Caco-2 (cell line): Measurements from ENCODE around the gene FOXQ1. TPM values are rescaled to one million over a fixed set of nuclear protein-coding genes. Genes with fewer than 3 reads are reported as not detected.

ENCODE experiments used
- BruUV-seq: library from RNA; stranded (reverse); fragments of 400-500 nt; replicated peaks from 2 replicates; lab custom pipeline; 2021; lab: Mats Ljungman, UMichigan
- CTCF ChIA-PET: fragments of 300-600 bp; sonication (Branson Sonifier 250); formaldehyde crosslinking; loops from one replicate; lab custom pipeline; 2022; ENCODE audit warnings: antibody characterized with exemption; lab: Charles Lee
- POLR2A ChIA-PET: fragments of 300-600 bp; sonication (Branson Sonifier 250); formaldehyde crosslinking; loops from one replicate; lab custom pipeline; 2022; ENCODE audit warnings: antibody characterized with exemption; lab: Charles Lee
- DNase-seq, 2 experiments: peaks; one replicate each; pipeline versions ENCODE4 v3.0.0 to v3.0.0-alpha.2; 2020 to 2022
- H3K27me3 ChIP-seq: replicated peaks from 2 replicates; pipeline ENCODE4 v1.6.0; 2011; ENCODE audit warnings: low read length; ENCODE audit not compliant: control insufficient read depth, insufficient read depth
- H3K36me3 ChIP-seq: 2 replicates; pipeline ENCODE4 v1.5.1; 2011; ENCODE audit warnings: low read length; ENCODE audit not compliant: control insufficient read depth, insufficient read depth
- H3K4me1 ChIP-seq: fragments of 250-450 bp; sonication (Bioruptor Pico); 2 replicates; pipeline ENCODE4 v1.5.1; 2020; ENCODE audit warnings: mild to moderate bottlenecking
- H3K4me3 ChIP-seq: 2 replicates; pipeline ENCODE4 v1.5.1; 2011; ENCODE audit warnings: low read depth, mild to moderate bottlenecking, control low read depth, low read length
- H3K9me3 ChIP-seq: fragments of 250-450 bp; sonication (Bioruptor Pico); 2 replicates; pipeline ENCODE4 v1.5.1; 2020; ENCODE audit warnings: mild to moderate bottlenecking, moderate library complexity
- H3K27ac Mint-ChIP-seq: one replicate; pipeline ENCODE4 v1.8.0; 2022; ENCODE audit warnings: mixed read lengths; ENCODE audit not compliant: unreplicated experiment
- H3K27me3 Mint-ChIP-seq: one replicate; pipeline ENCODE4 v1.8.0; 2022; ENCODE audit warnings: mixed read lengths; ENCODE audit not compliant: insufficient read depth, unreplicated experiment
- H3K36me3 Mint-ChIP-seq: one replicate; pipeline ENCODE4 v1.8.0; 2022; ENCODE audit warnings: mild to moderate bottlenecking, mixed read lengths; ENCODE audit not compliant: insufficient read depth, unreplicated experiment
- H3K4me1 Mint-ChIP-seq: one replicate; pipeline ENCODE4 v1.8.0; 2022; ENCODE audit warnings: low read depth, mixed read lengths; ENCODE audit not compliant: unreplicated experiment
- H3K4me3 Mint-ChIP-seq: one replicate; pipeline ENCODE4 v1.8.0; 2022; ENCODE audit warnings: mild to moderate bottlenecking, moderate library complexity, mixed read lengths; ENCODE audit not compliant: unreplicated experiment
- H3K9me3 Mint-ChIP-seq: one replicate; pipeline ENCODE4 v1.8.0; 2022; ENCODE audit warnings: mixed read lengths; ENCODE audit not compliant: unreplicated experiment
- CTCF ChIP-seq, 2 experiments: fragments of 200-600 bp in 1 of 2; IDR thresholded peaks; 1 replicate in 1 of 2; 2 replicates in 1 of 2; pipeline versions ENCODE4 v1.5.1 to v1.8.0; 2011 to 2022; ENCODE audit warnings: antibody characterized with exemption in 1 of 2, control low read depth in 1 of 2, inconsistent platforms in 1 of 2, low read depth in 1 of 2, low read length in 1 of 2, mild to moderate bottlenecking in 1 of 2, moderate library complexity in 1 of 2; ENCODE audit not compliant: insufficient read depth in 1 of 2, severe bottlenecking in 1 of 2, unreplicated experiment in 1 of 2
- intact Hi-C: fragments of 100-400 bp; cut with micrococcal nuclease; formaldehyde crosslinking; loops from one replicate; pipeline ENCODE4 v1.10.0; 2022; ENCODE audit not compliant: unreplicated experiment
- total RNA-seq: library from RNA; stranded (reverse); gene quantifications from 2 replicates; pipeline ENCODE4 v1.2.3, GENCODE V29; 2022

FOXQ1 gene
- total RNA-seq, 1 experiment from 2014 or later, result 191 TPM

- no peaks in the 10 kb centered on the region for H3K4me1 Mint-ChIP-seq
- H3K9me3 ChIP-seq, result no peaks in the 10 kb centered on the region
- no peaks in the 10 kb centered on the region for H3K4me1 ChIP-seq
- H3K36me3 ChIP-seq, result no peaks in the 10 kb centered on the region
- TF ChIP-seq CTCF (IDR thresholded peaks at IDR 0.05; ENCODE audit: insufficient read depth in 1 of 2, low read depth in 1 of 2, low read length in 1 of 2, severe bottlenecking in 1 of 2, unreplicated experiment in 1 of 2), result no peak
- ChIA-PET CTCF (no interaction called here), POLR2A (no interaction called here)
- H3K4me3 ChIP-seq, result no peak overlapping the region
- H3K4me3 Mint-ChIP-seq, result no peak overlapping the region
- BruUV-seq, result no TSS peak
- H3K9me3 Mint-ChIP-seq, result no peaks in the 10 kb centered on the region
- no peaks in the 10 kb centered on the region for H3K27me3 ChIP-seq
- intact Hi-C loops, result no loop called here
- H3K27ac Mint-ChIP-seq, result no peak overlapping the region
- DNase-seq, result no peak
- H3K36me3 Mint-ChIP-seq, result no peaks in the 10 kb centered on the region
- H3K27me3 Mint-ChIP-seq, result no peaks in the 10 kb centered on the region
Observed at GRCh38 chr6:1362643-1363042, 50.7 kb downstream of the FOXQ1 start.

GRCh38 chr6:1363298-1363697, 51.4 kb downstream of the FOXQ1 start:
- Histone ChIP-seq H3K4me1 (no peaks in the 10 kb centered on the region), H3K9me3 (no peaks in the 10 kb centered on the region), H3K4me3 (no peak overlapping the region), H3K27me3 (no peaks in the 10 kb centered on the region), H3K36me3 (no peaks in the 10 kb centered on the region)
- Mint-ChIP-seq H3K4me3 (no peak overlapping the region), H3K27ac (no peak overlapping the region), H3K27me3 (peaks cover 2% of the 10 kb centered on the region), H3K9me3 (no peaks in the 10 kb centered on the region), H3K36me3 (no peaks in the 10 kb centered on the region), H3K4me1 (no peaks in the 10 kb centered on the region)
- CTCF ChIA-PET, result no interaction called here
- intact Hi-C loops, result no loop called here
- POLR2A ChIA-PET, result no interaction called here
- no peak for DNase-seq
- TF ChIP-seq CTCF (IDR thresholded peaks at IDR 0.05; ENCODE audit: insufficient read depth in 1 of 2, low read depth in 1 of 2, low read length in 1 of 2, severe bottlenecking in 1 of 2, unreplicated experiment in 1 of 2), result no peak
- no TSS peak for BruUV-seq

- H3K27ac Mint-ChIP-seq, result no peak overlapping the region
- CTCF ChIA-PET, result interaction anchor here (1.0 kb wide), 1 partner anchor 73 kb away, joined by 3 read pairs; no protein-coding TSS in a partner anchor
- peak; percentile 42 to 55 for TF ChIP-seq CTCF (IDR thresholded peaks at IDR 0.05; ENCODE audit: insufficient read depth in 1 of 2, low read depth in 1 of 2, low read length in 1 of 2, severe bottlenecking in 1 of 2, unreplicated experiment in 1 of 2)
- H3K4me3 Mint-ChIP-seq, result no peak overlapping the region
- peaks cover 5% of the 10 kb centered on the region for H3K27me3 Mint-ChIP-seq
- peaks cover 2% of the 10 kb centered on the region for H3K9me3 Mint-ChIP-seq
- peak in 1 of 2 experiments; percentile 57 for DNase-seq
- H3K4me1 ChIP-seq, result no peaks in the 10 kb centered on the region
- no peaks in the 10 kb centered on the region for H3K36me3 ChIP-seq
- H3K4me3 ChIP-seq, result no peak overlapping the region
- no peaks in the 10 kb centered on the region for H3K36me3 Mint-ChIP-seq
- BruUV-seq, result no TSS peak
- no peaks in the 10 kb centered on the region for H3K9me3 ChIP-seq
- H3K4me1 Mint-ChIP-seq, result no peaks in the 10 kb centered on the region
- intact Hi-C loops, result loop anchor here (1.0 to 2.0 kb wide), 2 partner anchors 33 to 73 kb away; no protein-coding TSS in a partner anchor
- H3K27me3 ChIP-seq, result no peaks in the 10 kb centered on the region
- POLR2A ChIA-PET, result no interaction called here
Observed at GRCh38 chr6:1363729-1364572, 52.1 kb downstream of the FOXQ1 start.

Other genes starting within 250 kb of the FOXQ1 start
- 0.79 and 0.88 TPM in 2 replicates for gene FOXF2, start 77.5 kb downstream of the FOXQ1 start, total RNA-seq